Measurements from ENCODE around the gene FUS.
"Not testable (repeated sequence)": the region's sequence is repeated elsewhere in the genome, so short reads cannot be mapped to it uniquely, and the experiment has no call there.

Gene FUS

DNA sequence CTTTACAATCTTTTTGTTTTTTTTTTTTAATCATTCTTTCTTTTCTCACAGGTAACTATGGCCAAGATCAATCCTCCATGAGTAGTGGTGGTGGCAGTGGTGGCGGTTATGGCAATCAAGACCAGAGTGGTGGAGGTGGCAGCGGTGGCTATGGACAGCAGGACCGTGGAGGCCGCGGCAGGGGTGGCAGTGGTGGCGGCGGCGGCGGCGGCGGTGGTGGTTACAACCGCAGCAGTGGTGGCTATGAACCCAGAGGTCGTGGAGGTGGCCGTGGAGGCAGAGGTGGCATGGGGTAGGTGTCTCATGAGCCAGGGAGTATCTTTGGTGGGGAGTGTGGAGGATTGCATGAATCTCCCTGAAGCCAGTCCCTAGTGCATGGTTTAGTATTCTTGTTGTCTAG lies 4.9 kb downstream of the FUS start:
- in situ Hi-C loops (cut with HindIII; ENCODE audit: low sequenced_read_pairs) = no loop called here

DNA sequence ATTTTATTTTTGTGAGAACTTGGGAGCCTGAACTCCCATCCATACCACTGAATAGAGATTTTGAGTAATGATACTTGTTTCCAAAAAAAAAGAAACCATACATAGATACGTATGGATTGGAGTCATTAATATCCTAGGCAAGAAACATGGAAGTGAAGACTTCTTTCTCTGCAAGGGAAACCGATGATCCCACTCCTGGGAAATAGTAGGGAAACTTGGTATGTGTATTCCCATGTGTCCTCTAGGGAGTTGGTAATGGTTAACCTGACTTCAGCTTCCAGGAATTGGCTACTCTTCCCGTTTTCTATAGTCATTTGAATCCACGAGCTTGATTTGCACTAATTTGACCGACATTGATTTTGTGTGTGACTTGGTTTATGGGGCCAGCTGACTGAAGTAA lies 5.4 kb downstream of the FUS start:
- in situ Hi-C loops (cut with HindIII; ENCODE audit: low sequenced_read_pairs) = no loop called here

DNA sequence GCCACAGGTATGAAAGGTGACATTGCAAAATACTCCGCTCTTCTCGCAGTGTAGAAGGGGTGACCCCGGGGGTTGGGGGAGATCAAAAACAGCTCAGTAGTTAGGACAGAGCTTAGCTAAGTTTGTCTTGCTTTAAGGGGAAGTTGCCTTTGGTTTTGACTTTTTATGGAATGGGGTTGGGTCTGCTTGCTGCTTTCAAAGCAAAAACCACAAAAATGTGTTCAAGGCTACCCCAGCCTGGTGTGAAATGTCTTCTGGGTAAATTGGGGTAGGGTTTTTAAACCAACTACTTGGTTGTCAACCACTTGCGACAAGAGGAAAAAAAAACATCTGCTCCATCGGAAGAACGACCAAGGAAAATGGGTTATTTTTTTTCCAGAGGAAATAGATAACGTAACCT lies 6.2 kb downstream of the FUS start:
- in situ Hi-C loops (cut with HindIII; ENCODE audit: low sequenced_read_pairs) = no loop called here

DNA sequence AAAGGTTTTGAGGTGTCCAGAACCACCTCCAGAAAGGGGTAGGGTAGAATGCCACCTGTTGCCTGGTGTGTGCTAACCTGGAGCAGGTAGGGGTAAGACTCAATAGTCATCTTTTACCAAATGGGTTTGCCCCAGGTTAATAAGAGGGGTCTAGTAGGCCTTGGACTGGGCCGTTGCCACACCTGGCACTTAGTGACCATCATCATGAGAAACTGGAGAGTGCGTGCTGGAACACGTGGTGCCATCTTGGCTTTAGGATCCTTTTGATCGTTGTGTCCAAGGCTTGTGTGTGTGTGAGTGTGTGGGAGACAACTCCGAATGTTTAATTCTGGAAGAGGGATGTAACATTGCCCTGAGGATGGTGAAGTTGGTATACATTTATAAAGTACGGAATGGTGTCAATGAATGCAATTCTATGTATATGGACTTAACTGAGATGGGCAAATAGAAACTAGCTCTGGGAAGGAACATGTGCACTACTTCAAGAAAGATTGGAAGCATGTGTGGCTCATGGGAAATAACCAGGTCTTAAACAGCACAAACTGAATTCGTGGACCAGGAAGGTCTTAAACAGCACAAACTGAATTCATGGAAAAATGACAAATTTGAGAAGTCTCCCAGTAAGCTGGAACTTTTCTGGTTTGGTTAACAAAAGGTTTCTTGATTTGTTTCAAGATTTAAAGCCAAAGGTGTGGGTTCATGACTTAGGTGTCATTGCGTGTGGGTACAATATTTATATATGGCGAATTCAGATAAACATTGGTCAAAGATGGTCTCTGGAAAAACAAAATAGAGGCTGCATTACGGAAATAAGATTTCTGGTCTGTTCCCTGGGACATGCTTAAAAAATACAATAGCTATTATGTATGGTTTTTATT lies 7.2 kb downstream of the FUS start:
- in situ Hi-C loops (cut with HindIII; ENCODE audit: low sequenced_read_pairs) = no loop called here

DNA sequence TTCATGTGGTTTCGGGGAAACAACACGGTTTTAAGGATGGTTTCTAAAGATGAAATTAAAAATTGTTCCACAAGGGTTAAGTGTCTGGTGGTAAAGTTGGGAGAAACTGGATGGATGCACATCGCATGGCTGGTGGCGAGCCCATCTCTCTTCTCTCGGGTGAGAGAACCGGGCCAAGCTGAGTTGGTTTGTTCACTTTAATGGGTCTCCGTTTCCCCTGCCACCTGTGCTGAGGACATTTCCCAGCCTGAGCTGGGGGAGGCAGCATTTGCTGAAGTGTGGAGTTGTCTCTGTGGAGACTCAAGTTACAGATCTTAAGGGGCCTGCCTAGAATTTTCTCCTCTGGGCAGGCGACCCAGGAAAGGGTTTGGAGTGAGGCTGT lies 7.9 kb downstream of the FUS start:
- in situ Hi-C loops (cut with HindIII; ENCODE audit: low sequenced_read_pairs) = no loop called here

DNA sequence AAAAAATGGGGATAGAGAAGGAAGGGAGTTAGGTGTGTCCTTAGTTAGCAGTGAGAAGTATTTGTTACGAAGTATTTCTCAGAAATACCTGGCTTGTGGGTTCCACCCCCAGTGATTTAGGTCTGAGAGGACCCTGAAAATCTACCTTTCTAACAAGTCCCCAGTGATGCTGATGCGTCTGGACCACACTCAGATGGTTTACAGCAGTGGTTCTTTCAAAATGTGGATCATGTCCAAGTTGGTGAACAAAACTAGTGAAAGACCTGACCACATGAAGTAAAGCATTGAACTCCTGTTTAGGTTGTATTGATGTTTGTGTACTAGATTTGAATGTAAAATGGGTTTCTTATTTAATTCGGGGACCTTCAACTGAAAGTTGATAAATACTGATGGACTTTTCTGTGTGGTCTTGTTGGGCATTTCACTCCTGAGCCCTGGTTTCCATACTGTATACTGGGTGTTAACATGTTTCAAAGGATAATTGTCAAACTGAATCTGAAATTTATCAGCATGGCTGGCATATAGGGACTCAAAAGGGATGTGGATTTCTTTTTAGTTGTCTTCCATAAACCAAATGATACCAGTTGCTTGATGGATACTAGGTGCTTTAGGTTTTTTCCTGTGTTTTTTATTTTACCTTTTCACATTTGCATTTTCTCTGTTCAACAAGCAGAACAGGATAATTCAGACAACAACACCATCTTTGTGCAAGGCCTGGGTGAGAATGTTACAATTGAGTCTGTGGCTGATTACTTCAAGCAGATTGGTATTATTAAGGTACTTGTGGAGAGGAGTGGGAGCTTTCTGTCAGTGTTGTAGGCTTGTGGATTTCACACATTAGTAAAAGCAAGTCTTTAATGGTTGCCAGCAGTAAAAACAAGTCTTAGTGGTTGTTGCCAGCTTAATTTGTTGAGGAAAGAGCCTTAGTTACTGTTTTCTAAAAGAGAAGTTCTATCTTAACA lies 8.8 kb downstream of the FUS start:
- in situ Hi-C loops (cut with HindIII; ENCODE audit: low sequenced_read_pairs) = no loop called here

DNA sequence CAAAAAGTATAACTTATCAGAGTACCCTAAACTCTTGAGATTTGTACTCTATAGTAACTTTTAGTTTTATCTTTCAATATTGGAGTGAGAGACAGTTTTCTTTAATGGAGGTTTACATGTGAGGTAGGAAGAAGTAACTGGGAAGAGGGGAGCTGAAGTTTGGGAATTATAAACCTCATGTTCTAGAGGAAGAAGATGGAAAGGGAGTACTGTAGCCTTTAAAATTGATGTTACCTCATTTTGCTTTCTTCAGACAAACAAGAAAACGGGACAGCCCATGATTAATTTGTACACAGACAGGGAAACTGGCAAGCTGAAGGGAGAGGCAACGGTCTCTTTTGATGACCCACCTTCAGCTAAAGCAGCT lies 9.5 kb downstream of the FUS start:
- in situ Hi-C loops (cut with HindIII; ENCODE audit: low sequenced_read_pairs) = no loop called here

DNA sequence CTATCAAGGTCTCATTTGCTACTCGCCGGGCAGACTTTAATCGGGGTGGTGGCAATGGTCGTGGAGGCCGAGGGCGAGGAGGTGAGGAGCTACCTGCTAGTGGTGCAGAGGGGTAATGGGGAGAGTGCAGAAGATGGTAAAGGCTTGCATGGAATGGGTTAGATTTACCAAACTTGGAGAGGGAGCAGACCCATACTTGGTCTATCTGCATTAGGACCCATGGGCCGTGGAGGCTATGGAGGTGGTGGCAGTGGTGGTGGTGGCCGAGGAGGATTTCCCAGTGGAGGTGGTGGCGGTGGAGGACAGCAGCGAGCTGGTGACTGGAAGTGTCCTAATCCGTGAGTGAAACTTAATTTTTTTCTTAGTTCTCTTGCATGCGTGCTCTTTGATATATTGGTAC lies 10.1 kb downstream of the FUS start:
- in situ Hi-C loops (cut with HindIII; ENCODE audit: low sequenced_read_pairs) = no loop called here

DNA sequence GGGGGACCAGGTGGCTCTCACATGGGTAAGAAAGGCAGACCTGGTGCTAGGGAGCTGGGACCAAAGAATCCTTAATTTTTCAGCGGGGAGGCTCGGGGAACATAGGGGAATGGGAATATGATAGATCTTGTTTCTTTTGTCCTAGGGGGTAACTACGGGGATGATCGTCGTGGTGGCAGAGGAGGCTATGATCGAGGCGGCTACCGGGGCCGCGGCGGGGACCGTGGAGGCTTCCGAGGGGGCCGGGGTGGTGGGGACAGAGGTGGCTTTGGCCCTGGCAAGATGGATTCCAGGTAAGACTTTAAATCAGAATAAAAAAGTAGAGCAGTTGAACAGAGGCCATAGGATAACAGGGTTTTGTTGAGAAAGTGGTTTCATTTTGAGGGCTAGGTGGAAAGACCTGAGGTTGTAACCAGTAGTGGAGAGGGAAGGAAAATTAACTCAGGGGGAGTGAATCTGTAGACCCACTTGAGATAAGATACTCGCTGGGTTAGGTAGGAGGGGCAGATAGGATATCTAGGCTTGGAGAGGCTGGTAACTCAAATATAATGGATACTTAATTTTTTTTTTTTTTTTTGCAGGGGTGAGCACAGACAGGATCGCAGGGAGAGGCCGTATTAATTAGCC lies 11.0 kb downstream of the FUS start:
- in situ Hi-C loops (cut with HindIII; ENCODE audit: low sequenced_read_pairs) = no loop called here

DNA sequence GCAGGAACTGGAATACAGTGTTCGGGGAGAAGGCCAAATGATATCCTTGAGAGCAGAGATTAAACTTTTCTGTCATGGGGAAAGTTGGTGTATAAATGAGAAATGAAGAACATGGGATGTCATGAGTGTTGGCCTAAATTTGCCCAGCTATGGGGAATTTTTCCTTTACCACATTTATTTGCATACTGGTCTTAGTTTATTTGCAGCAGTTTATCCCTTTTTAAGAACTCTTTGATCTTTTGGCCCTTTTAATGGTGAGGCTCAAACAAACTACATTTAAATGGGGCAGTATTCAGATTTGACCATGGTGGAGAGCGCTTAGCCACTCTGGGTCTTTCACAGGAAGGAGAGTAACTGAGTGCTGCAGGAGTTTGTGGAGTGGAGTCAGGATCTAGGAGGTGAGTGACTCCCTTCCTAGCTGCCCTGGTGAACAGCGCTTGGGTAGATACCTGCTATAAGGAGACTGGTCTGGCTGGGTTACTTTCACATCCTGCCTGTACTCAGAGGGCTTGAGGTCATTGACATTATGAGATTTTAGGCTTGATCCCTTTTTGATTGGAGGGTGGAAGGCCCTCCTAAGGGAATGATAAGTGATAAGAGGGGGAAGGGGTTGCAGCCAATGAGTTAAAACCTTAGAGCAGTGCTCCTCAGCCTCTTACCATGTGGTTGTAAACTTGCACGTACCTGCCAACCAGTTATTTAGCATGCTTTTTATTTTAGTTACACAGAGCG lies 11.9 kb downstream of the FUS start:
- in situ Hi-C loops (cut with HindIII; ENCODE audit: low sequenced_read_pairs) = no loop called here

DNA sequence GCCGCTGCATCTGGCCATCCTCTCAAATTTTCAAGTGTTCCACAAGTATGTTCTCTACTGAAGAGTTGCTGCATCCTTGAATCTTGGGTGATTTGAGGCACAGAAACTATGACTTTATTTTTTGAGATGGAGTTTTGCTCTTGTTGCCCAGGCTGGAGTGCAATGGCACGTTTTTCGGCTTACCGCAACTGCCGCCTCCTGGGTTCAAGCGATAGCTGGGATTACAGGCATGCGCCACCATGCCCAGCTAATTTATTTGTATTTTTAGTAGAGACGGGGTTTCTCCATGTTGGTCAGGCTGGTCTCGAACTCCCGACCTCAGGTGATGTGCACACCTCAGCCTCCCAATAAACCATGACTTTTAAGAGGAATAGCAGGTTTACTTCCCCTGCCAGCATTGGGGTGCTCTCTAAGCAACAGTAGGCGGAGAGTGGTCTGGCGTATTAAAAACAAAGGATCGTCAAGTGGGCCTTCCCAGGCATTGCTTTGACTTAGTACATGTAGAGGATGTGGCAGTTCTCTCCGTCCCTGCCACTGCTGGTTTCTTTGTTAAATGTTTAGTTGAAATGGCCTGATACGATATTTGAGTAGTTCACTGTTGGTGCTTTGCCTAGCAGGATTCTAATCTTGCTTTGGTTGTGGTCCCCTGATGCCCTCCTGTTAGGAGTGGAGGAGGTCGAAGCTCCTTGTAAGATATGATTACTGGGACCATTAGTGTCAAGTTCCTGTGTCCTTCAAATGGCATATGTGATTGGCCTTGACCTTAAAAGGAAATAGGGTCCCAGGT lies 13.1 kb downstream of the FUS start:
- in situ Hi-C loops (cut with HindIII; ENCODE audit: low sequenced_read_pairs) = no loop called here

DNA sequence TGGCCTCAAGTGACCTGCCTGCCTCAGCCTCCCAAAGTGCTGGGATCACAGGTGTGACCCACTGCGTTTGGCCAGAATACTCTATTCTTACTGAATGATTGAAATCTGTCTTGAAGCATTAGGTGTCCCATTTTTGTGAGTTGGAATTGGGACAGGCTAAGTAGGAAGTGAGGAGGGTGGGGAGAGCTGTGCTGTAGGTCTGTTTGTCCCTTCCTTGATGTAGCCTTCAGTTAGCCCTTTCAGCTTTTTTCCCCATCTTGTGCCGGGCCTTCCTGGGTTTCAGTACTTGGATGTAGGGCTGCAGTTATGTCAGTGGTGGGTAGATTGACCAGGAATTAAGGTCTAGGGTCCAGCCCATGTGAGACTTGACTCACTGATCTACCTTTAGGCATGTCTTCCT lies 13.9 kb downstream of the FUS start:
- in situ Hi-C loops (cut with HindIII; ENCODE audit: low sequenced_read_pairs) = no loop called here

DNA sequence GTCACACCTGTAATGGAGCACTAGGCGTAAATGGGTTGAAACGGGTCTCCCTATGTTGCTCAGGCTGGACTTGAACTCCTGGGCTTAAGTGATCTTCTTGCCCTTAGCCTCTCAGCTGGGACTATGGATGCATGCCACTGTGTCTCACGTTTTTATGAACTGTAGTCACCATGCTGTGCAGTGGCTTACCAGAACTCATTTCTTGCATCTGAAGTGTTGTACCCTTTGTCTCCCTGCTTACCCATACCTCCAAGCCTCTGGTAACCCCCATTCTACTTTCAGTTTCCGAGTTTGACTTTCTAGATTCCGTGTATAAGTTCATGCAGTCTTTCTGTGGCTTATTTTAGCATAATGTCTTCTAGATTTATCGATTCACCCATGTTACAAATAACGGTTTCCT lies 15.0 kb downstream of the FUS start:
- in situ Hi-C loops (cut with HindIII; ENCODE audit: low sequenced_read_pairs) = no loop called here

DNA sequence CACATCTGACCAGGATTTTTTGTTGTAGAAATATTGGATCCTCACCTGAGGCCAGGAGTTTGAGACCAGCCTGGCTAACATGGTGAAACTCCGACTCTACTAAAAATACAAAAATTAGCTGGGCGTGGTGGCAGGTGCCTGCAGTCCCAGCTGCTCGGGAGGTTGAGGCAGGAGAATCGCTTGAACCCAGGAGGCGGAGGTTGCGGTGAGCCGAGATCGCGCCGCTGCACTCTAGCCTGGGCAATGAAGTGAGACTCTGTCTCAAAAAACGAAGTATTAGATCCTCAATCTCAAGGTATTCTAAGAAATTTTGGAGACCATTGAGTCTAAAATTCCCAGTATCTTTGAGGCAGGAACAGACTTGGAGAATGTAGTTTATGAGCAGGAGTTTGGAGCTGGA lies 15.9 kb downstream of the FUS start:
- in situ Hi-C loops (cut with HindIII; ENCODE audit: low sequenced_read_pairs) = not testable (repeated sequence)

DNA sequence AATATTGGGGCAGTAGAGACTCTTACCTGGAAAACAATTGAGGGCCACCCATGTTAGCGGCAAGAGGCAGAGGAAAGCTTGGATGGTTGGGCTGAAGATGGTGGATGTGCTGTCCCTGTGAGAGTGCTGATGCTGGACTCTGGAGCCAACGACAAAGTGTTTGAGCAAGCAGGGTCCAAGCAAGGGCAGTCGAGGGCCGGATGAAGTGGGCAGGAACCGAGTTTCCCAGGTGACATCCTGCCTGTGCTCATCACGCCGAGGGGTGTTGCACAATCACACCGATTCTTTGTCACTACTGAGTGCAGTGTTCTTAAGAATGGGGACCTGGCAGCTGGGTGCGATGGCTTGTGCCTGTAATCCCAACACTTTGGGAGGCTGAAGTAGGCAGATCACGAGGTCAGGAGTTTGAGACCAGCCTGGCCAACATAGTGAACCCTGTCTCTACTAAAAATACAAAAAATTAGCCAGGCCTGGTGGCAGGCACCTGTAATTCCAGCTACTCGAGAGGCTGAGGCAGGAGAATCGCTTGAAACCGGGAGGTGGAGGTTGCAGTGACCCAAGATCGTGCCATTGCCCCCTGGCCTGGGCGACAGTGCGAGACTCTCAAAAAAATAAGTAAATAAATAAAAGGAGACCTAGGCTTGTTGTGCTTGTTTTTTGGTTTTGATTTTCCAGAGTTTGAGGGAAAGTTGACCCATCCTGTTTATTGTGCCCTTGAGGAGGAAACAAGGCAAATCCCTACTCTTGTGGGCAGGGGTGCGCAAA lies 16.6 kb downstream of the FUS start:
- in situ Hi-C loops (cut with HindIII; ENCODE audit: low sequenced_read_pairs) = no loop called here

DNA sequence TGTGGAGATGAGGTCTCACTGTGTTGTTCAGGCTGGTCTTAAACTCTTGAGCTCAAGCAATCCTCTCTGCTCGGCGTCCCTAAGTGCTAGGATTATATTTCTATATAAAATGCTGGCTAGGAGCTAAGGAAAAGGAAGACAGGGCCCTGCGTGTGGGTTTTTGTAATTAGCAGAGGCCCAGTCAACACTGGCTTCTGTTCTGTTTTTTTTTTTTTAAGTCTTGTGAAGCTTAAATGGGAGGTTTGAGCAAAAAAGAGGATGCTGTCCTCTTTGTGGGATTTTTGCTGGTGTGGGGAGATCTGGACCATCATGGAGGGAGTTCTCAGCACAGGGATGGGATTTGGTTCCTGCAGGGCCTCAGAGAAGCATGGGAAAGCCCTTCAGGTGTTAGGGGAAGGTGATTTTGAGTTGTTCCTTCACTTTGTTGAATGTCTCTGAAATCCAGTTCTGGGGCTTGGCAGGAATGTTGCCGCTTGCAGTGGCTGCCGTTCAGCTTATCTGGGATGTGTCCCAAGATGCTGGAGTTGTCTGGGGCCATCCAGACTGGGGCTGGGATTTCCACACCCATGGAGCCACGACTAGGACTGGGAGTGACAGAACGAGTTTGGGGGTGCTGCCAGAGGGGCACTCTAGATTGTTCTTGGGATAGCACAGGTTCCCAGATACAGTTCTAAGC lies 18.4 kb downstream of the FUS start:
- in situ Hi-C loops (cut with HindIII; ENCODE audit: low sequenced_read_pairs) = no loop called here

DNA sequence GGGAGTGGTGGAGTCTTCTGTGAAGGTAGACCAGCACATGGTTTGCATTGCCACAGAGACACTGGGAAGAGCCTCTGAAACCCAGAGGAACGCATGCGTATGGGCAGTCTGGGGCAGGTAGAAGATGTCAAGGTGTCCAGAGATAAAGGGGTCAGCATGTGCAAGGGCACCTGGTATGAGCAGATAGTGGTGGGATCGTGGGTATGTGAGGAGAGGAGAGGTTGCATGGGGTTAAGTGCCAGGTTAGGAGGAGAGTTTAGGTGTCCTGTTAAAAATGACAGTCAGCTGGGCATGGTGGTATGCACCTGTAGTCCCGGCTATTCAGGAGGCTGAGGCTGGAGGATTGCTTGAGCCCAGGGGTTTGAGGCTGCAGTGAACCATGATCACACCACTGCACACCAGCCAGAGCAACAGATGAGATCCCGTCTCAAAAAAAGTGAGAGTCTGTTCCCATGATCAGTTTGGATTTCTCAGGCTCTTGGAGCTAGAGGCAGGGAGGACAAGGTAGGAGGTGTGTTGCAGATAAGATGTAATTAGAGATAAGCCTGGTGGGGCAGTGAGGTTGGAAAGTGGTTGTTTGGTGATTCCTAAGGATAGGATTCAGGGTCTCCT lies 19.6 kb downstream of the FUS start:
- in situ Hi-C loops (cut with HindIII; ENCODE audit: low sequenced_read_pairs) = no loop called here

DNA sequence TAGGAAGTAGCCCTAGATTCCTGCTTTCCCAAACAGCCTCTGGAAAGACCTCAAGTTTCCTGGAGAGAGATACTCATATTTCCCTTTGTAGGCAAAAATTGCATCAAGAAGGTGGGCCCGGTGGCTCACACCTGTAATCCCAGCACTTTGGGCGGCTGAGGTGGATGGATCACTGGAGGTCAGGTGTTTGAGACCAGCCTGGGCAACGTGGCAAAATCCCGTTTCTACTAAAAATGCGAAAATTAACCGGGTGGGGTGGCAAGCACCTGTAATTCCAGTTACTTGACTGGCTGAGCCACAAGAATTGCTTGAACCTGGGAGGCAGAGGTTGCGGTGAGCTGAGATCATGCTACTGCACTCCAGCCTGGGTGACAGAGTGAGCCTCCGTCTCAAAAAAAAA lies 20.2 kb downstream of the FUS start:
- in situ Hi-C loops (cut with HindIII; ENCODE audit: low sequenced_read_pairs) = not testable (repeated sequence)
